ENCODE measurements around the gene MXI1.

Gene MXI1

DNA sequence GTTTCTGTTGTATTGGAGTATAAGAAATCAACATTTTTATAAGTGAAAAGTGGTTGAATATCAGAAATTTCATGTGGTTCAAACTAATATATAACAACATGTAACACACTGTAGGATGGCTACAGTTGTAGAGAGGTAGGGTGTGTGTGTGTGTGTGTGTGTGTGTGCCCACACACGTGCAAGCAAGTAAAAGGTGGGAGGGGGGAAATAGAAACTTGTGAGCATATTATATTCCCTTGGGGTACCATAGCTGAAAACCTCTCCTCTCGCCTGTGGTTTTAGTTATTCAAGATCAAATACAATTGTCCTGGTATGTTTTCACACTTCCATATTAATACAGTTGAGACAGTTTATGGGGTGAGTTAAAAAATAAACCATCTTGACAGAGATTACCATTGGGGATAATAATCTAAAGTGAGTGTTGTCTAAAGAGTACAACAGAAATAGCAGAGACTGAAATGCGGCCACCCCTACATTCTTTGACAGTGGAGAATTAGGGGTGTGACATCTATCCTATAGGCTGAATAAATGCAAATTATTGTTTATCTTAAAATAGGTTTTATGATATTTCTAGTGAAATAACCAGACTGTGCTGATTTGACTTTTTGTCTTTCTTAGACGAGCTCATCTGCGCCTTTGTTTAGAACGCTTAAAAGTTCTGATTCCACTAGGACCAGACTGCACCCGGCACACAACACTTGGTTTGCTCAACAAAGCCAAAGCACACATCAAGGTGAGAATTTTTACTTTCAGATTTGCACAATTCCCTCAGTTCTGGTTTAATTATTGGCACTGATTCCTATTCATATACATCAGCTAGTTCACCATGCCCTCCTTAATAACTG lies 71.4 kb downstream of the MXI1 start:
- DNase-seq = no peak

DNA sequence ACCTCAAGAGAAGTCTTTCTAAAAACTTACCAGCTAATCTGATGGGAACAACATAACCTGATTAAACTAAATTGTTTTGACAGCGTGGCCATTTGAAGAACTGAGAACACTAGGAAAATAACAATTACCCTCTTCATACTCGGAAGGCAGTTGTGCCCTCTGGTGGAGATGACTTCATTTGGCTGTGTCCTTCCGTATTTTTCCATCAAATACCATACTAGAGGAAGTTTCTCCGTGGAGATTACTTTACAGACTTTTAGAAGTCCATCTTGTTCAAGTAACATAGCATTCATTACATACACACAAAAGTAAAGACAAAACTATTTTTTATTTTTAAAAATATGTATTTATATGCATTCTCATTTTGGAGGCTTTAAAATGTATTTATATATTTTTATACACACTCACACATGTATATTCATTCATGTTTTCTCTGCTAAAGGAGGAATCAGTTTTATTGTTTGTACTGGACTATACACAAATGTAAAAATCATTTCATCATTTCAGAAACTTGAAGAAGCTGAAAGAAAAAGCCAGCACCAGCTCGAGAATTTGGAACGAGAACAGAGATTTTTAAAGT lies 72.1 kb downstream of the MXI1 start:
- DNase-seq = peak; percentile 43

DNA sequence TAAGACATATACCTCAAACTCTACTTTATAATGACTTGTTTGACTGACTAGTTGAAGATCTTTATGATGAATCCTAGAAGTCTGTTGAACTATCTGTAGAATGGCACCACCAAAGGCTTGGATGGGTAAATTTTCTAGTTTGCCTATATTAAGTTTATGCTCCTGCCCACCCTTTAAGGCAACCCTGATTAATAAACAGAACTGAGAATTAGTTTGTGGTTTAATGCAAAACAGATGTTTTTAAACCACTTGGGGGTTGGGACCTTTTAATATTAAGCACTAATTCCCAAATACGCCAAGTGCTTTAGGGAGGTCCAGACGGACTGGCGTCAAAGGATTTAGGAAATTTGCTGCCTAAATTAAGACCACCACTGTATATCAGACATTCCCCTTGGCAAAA lies 76.9 kb downstream of the MXI1 start:
- no peak for DNase-seq

DNA sequence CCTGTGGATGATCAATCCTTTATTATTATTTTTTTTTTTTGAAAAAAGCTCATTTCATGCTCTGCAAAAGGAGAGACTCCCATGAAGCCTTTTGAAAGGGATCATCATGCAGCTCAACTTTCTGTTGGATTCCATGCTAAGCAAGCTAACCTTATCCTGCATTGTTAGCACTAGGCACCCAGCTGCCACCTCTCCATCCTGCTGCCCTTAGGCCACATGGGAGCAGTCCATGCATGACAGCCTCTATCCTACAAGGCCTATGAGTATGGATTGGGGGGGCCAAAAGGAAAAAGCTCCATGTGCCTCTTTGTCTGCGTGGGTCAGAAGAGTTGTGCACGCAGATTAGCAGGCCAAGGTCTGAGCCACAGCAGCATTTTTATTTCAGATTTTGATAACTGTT lies 78.1 kb downstream of the MXI1 start:
- no peak for DNase-seq

DNA sequence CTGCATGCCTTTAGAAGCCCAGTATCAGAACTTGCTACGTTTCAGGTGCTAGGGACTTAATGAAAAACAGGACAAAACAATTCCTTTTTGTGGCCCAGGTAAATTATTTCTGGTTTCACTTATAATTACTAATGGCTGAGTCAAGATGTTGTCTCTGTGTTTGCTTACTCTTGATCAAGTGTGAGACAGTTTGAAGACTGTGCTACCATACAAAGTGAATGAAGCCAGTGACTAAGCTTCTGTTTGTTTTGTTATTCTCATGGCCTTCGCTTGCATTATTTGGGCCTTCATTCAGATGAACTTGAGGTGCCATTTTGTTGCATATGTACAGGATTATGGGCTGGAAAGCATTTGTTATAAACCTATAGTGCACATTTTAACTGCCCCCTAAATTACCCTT lies 79.4 kb downstream of the MXI1 start:
- no peak for DNase-seq

DNA sequence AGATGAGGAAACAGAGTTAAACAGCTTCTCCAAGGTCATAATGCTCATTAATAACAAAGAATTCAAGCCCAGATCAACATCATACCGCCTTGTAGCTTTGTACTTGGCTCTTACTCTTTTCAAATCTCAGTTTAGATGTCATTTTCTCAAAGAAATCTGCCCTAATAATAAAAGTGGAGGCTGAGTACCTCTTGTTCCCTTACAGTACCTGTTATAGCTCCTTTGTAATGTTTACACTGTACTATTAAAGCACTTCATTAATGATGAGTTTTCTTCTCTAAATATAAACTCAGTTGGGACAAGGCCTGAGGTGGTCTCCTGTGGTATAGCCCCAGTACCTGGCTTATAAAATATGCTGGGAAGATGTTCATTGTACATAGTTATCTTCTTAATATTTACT lies 89.6 kb downstream of the MXI1 start:
- no peak for DNase-seq

DNA sequence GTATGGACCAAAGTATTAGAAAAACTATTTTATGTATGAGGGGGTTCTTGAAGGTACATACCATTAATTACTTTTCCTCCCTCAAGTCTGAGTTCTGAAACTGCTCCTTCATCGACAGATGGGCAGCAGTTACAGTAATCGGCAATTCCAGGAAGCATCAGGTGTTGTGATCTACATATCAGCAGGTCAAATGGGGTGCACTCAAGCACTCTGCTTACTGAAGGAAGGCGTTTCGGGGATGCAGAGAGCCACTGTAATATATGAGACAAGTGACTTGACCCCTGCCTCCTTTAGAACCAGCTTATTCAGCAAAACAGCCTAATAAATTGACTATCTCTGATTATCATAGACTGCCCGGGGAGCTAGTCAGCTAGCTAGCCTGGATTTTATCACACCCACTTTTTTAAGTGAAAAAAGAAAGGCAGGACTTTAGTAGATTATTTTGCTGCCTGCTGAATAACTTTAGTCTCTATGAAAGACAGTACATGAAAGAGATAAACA lies 93.1 kb downstream of the MXI1 start:
- DNase-seq = no peak

DNA sequence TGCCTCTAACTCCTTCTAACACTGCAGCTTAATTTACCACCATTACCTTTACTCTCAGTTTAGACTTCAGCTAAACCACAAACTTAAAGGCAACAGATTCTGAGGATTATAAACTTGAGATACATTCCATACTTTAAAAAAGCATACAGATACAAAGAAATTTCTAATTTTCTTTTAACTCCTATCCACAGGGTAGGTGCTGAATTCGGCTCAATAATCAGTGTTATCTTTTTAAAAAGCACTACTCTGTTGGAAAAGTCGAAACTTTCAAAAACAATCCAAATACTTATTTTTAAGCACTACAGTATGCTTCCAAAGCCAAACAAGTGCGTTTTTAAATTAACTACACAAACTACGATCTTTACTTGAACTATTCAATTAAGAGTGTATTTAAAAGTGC lies 96.3 kb downstream of the MXI1 start:
- DNase-seq = no peak

DNA sequence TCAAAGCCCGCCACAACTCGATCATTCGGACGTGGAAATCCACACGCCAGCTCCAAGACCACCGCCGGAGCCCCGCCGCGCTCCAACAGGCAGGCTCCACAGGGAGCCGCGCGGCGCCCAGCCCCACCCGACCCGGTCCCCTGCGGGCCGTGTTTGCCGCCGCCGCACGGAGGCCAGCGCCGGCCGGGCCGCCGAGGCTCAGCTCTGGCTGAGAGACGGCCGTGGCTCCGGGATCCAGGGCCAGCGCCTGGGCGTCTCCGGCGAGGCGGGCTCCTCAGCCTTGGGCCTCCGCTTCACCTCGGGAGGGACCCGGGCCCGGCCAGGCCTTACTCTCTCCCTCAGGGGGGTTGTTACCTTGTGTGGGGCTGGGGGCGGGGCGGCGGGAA lies 97.0 kb downstream of the MXI1 start:
- DNase-seq = no peak

DNA sequence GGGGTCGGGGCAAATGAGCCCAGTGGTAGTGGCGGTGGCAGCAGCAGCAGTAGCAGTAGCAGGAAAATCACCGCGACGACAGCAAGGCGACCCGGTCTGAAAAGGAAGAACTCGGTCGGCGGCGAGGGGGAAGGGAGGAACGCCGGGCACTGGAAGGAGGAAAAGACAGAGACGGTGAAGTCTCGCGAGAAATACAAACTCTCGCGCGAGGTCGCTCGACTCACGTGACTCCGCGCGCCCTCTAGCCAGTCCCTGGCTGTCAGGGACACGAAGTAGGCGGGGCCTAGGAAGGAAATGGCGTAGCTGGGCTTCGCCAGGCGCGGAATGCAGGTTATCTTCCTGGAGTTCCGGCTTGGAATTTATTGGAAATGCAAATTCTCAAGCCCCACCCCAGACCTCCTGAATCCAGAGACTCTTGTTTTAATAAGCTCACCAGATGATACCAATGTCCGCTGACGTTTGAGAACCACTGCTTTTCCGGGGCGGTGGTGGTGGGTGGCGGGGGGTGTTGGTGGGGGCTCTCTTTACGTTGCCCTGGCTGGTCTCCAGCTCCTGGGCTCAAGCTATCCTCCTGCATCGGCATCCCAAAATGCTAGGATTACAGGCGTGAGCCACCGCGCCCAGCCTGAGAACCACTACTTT lies 97.5 kb downstream of the MXI1 start, which contains the start of gene SMNDC1:
SMNDC1 (minus strand) TSS at position 141 of the 642 bp plus-strand sequence. CDS start 1,333 bp downstream, outside the sequence.
- DNase-seq = peak; percentile 98

DNA sequence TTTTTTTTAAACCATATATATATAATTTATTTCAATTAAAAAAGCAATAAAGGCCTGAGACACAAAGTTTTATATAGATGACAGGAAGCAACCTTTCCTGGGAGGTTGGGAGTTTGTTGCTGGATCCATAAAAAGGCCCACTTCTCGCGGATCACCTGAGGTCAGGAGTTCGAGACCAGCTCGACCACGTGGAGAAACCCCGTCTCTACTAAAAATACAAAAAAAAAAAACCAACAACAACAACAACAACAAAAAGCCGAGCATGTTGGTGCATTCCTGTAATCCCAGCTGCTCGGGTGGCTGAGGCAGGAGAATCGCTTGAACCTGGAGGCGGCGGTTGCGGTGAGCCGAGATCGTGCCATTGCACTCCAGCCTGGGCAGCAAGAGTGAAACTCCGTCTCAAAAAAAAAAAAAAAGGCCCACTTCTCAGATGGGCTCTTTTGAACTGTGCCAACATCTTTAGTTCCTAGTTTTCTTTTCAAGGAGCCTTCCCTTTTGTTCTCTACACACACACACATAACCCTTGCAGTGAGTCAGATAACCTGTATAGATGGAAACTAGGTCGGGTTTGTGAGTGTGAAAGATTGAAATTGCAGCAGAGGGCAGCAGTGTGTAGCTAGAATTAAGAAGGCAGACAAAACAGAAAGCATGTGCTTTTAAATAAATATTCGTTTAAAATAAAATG lies 98.5 kb downstream of the MXI1 start:
- DNase-seq = no peak

DNA sequence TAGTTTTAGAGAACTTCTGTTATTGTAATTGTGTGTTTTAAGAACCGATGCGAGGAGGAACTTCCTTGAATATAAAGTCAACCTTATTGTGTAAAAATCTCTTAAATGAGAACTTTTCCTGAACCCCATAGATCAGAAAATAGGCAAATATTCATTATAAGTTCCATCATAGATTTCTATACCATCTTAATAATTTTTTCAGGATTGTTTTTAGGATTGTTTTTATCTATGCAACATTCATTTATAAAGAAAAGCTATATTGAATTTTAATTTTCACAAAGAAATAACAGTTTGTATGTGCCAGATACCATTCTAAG lies 99.0 kb downstream of the MXI1 start:
- no peak for DNase-seq

DNA sequence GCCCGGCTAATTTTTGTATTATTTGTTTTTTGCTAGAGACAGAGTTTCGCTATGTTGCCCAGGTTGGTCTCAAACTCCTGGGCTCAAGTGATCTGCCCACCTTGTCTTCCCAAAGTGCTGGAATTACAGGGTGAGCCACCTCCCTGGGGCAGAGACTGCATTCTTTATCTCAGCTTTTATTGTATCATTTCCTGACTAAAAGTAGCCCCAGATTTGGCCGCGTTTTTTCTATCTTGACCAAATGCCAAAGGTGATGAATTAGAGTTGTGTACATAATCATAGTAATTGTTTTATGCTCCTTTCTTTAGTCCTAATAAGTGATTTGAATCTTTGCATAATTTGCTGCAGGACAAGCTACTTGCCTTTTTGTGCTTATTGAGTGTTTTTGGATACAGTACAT lies 100.4 kb downstream of the MXI1 start:
- no peak for DNase-seq

DNA sequence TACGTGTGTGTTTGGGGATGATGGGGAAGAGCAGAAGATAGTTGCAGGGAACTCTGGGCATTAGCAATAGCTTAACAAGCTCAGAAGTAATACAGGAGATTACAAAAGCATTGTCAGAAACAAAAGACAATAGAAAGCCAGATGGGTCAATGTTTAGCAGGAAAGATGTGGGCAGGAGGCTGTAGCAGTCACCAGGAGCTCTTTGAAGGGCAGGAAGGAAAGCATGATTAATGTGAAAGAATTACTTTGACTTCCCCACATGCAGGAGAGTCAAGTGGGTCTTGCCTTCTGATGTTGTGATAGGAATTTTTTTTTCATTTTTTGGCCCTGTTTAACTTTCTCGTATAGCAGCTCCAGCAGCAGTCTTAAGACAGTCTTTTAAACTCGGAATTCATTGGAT lies 103.3 kb downstream of the MXI1 start:
- no peak for DNase-seq

DNA sequence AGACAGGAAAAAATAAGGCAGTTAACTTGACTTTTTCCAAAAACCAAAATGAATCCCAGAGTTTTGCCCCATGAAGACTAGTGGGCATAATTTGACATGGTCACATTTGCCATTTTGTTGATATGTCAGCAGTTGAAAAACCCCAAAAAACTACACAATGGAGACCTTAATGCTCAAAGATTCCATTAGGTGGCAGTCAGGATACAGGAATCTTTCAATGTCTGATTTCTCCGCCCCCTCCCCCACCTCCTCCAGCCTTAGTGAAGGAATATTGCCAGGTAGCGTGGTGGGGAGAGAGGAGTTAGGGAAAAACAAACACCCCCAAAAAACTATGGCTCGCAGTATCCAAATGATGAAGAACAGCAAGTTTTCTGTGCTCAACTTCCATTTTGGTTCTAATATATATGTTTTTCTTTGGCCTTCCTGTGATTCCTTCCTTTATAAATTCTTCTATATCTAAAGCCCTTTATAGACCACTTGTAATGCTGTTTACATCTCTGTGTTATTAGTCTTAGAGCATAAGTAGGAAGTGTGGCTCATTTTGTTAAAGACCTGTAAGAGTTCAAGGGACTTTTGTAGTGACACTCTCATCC lies 104.0 kb downstream of the MXI1 start:
- DNase-seq = peak; percentile 44

DNA sequence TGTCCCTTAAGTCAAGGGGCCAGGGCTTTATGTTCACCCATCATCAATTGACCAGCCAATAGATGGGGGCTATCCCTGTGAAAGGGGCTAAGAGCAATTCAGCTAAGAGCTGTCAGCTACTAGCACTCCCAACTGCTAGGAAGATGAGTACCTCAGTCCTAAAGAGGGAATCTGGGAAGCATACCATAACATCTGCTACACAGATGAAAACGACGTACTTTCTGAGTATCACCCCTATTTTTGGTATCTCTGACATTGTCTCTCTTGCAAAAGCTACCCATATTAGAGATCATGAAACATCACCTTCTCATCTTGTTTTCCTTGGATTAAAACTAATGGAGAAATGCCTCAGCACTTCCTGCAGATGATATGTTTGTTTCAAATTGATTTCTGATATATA lies 104.8 kb downstream of the MXI1 start:
- no peak for DNase-seq

DNA sequence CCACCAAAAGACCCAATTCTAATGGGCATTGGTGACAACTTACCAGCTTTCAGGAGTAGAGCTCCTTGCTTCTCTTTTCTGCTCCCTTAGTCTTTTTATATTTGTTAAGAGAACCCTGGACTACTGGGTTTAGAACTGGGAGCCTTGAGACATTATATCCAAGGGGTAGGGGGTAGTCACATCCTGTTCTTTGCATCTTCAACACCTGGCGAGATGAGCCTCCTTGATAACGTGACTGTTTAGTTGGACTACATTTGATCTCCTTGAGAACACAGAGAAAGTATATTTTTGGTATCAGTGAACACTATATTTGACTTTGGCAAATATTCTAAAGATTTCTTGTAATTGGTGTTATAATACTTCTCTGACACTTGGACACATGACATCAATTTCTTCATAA lies 106.3 kb downstream of the MXI1 start:
- DNase-seq = no peak

DNA sequence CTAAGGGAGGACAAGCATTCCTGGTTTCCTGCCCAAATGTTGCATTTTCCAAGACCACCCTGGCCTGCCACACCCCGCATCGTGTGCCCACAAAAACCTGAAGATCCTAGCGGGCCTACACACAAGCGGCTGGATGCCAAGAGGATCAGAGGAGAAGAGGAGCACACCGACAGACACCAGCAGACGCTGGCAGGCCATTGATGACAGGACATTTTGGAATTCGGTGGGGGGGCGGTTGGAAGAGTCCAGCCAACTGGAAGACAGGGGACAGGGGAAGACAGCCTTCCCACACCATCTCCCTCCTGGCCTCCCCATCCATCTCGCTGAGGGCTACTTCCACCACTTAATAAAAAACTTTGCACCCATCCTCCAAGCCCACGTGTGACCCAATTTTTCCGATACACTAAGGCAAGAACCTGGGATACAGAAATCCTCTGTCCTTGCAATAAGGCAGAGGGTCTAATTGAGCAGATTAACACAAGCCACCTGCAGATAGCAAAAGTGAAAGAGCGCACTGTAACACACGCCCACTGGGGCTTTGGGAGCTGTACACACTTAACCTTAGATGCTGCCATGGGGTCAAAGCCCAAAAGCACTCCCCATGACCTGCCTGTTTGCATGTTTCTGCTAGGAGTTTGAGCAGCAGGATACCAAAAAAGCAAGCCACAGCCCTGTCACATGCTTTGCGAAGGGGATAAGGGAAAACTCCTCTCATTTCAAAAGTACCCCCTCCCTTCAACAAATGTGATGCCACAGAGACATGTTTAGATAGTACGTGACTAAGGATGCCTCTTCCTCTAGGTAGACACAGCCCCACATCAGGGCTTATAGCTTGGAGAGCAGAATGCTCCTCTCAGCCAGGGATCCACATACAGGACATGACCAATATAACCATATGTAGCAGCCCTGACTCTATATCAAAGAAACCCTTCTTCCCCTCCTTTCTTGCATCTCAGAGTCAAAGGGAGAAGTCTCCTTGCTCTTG lies 110.8 kb downstream of the MXI1 start:
- no peak for DNase-seq

DNA sequence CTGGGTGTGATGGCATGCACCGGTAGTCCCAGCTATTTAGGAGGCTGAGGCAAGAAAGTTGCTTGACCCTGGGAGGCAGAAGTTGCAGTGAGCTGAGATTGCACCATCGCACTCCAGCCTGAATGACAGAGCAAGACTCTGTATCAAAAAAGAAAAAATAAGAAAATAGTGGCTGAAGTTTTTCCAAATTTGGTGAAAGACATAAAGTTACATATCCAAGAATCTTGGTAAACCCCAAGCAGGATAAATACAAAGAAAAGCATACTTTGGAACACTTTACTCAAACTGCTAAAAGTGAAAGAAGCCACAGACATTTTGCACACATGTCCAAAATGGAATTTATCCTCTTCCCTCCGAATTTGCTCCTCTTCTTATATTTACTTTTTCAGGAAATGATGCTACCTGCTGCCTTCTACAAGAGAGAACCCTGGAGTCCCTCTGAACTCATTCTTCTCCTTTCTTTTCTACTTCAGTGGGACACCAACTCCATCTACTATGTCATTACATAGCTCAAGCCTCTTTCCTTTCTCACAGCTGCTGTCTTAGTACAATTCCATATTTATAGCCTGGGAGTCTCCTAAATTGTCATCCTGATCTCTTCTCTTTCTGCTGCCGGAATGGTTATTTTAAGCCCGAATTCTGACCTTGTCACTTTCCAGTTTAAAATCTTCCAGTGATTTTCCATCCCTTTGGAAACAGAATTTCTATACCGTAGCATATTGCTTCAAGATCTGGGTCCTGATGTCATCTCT lies 114.6 kb downstream of the MXI1 start:
- DNase-seq = no peak

DNA sequence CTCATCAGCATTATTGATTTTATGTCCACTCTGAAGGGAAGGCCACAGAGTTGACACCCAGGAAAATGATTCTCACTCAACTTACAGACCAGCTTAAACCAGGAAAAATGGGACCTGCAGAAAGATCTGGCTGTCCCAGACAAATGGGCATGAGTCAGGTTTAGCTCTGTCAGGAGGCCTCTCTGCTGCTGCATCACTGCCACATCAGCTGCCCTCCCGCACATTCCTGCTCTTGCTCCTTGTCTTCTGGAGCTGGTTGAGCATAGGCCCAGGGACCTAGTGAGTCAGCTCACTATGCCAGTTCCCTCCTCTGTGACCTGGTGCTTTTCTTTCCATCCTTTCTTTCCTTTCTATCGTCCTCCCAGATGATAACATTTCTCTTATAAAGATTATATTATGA lies 116.1 kb downstream of the MXI1 start:
- no peak for DNase-seq

DNA sequence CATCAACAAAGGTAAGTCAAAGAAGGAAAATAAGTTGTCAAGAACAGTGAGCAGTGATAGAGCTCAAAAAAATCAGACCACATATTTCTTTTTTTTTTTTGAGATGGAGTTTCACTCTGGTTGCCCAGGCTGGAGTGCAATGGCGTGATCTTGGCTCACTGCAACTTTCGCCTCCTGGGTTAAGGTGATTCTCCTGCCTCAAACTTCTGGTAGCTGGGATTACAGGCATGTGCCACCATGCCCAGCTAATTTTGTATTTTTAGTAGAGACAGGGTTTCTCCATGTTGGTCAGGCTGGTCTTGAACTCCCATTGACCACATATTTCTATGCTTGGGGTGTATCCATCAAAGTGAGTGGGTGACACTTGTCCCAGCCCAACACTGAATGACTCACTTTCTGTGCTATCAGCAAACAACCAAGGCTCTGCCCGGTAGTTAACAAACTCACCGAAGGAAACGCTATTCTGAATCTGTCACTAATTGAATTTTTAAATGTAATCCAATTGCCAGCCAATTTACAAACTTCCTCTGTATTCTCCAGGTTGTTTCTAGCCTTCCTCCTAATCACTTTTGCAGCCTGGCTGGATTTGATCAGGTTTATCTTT lies 116.9 kb downstream of the MXI1 start:
- DNase-seq = no peak
